Vagina (tissue), 2 donors: ENCODE data around the gene CCDC160. TPM values are rescaled to one million over a fixed set of nuclear protein-coding genes. Genes with fewer than 3 reads are reported as not detected.
"Not testable (repeated sequence)": the region's sequence is repeated elsewhere in the genome, so short reads cannot be mapped to it uniquely, and the experiment has no call there.

Experiments used
- DNase-seq, 2 donors: peaks; one replicate each; pipeline ENCODE4 v3.0.0-alpha.2; 2017; ENCODE audit errors: extremely low spot score in 2 of 2
- H3K27ac ChIP-seq: fragments of 200-600 bp; sonication (generic); one replicate; pipeline ENCODE4 v1.5.1; 2019
- H3K27me3 ChIP-seq: fragments of 200-600 bp; sonication (generic); one replicate; pipeline ENCODE4 v1.5.1; 2019
- H3K36me3 ChIP-seq, 2 donors: fragments of 200-600 bp; sonication (generic); one replicate each; pipeline ENCODE4 v1.5.1; 2017 to 2019
- H3K4me1 ChIP-seq: fragments of 200-600 bp; sonication (generic); one replicate; pipeline ENCODE4 v1.5.1; 2019
- H3K4me3 ChIP-seq, 2 donors: fragments of 200-600 bp; sonication (generic); 1 replicate in 1 of 2; 2 replicates in 1 of 2; pipeline ENCODE4 v1.5.1; 2016 to 2019
- H3K9me3 ChIP-seq: fragments of 200-600 bp; sonication (generic); one replicate; pipeline ENCODE4 v1.5.1; 2019
- POLR2A ChIP-seq, 2 donors: fragments of 450-650 bp; IDR thresholded peaks; one replicate each; pipeline ENCODE4 v1.6.1; 2017; ENCODE audit warnings: antibody characterized with exemption in 2 of 2, mild to moderate bottlenecking in 2 of 2, moderate library complexity in 2 of 2
- POLR2AphosphoS5 ChIP-seq, 2 donors: sonication (generic); formaldehyde crosslinking; IDR thresholded peaks; one replicate each; pipeline ENCODE4 v1.9.0; 2017; ENCODE audit warnings: antibody characterized with exemption in 2 of 2, mild to moderate bottlenecking in 2 of 2, low read depth in 1 of 2; ENCODE audit not compliant: insufficient read depth in 1 of 2
- intact Hi-C: fragments of 100-400 bp; cut with DNase I; formaldehyde crosslinking; loops from one replicate; pipeline ENCODE4 v1.15.1; 2023
- total RNA-seq: library from RNA; depleted of rRNA; stranded (reverse); fragments of >200 nt; gene quantifications from one replicate; pipeline ENCODE4 v1.2.3, GENCODE V29; 2016
- TF ChIP-seq, protein P1 (sequence below), 3 experiments: fragments of 450-650 bp in 2 of 3; fragments of 200-600 bp in 1 of 3; sonication (generic) in 1 of 3; IDR thresholded peaks; one replicate each; pipeline ENCODE4 v1.5.1; 2017 to 2019; ENCODE audit warnings: antibody characterized with exemption in 3 of 3, mild to moderate bottlenecking in 2 of 3, moderate library complexity in 2 of 3

CCDC160 gene
- total RNA-seq, 1 donor from 2014 or later: not detected

DNA sequence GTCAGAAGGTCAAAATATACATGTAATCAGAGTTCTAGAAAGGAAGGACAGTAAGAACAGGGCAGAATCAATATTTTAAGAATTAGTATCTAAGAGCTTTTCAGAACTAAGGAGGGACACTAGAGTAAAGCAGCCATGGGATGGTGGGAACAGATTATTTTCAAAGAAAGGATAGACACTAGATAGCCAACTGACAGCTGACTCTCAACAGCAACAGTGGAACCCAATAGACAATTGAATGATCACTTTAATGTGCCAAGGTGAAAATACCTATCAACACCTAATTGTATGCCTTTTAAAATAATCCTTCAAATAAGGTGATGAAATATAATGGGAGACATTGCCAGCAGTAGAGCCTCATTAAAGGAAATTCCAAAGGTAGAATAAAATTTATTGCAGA lies 26.5 kb upstream of the CCDC160 start:
- H3K27me3 ChIP-seq: no peaks in the 10 kb centered on the region
- H3K9me3 ChIP-seq: peaks cover 5% of the 10 kb centered on the region
- no peaks in the 10 kb centered on the region for H3K36me3 ChIP-seq
- TF ChIP-seq, protein P1, sequence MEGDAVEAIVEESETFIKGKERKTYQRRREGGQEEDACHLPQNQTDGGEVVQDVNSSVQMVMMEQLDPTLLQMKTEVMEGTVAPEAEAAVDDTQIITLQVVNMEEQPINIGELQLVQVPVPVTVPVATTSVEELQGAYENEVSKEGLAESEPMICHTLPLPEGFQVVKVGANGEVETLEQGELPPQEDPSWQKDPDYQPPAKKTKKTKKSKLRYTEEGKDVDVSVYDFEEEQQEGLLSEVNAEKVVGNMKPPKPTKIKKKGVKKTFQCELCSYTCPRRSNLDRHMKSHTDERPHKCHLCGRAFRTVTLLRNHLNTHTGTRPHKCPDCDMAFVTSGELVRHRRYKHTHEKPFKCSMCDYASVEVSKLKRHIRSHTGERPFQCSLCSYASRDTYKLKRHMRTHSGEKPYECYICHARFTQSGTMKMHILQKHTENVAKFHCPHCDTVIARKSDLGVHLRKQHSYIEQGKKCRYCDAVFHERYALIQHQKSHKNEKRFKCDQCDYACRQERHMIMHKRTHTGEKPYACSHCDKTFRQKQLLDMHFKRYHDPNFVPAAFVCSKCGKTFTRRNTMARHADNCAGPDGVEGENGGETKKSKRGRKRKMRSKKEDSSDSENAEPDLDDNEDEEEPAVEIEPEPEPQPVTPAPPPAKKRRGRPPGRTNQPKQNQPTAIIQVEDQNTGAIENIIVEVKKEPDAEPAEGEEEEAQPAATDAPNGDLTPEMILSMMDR (IDR thresholded peaks at IDR 0.05): no peak
- TF ChIP-seq POLR2A (IDR thresholded peaks at IDR 0.05) (no peak), POLR2AphosphoS5 (IDR thresholded peaks at IDR 0.05; ENCODE audit: insufficient read depth in 1 of 2, low read depth in 1 of 2) (no peak)
- H3K4me1 ChIP-seq: no peaks in the 10 kb centered on the region
- intact Hi-C loops: no loop called here
- H3K27ac ChIP-seq: no peak overlapping the region
- DNase-seq: no peak
- H3K4me3 ChIP-seq: no peak overlapping the region

DNA sequence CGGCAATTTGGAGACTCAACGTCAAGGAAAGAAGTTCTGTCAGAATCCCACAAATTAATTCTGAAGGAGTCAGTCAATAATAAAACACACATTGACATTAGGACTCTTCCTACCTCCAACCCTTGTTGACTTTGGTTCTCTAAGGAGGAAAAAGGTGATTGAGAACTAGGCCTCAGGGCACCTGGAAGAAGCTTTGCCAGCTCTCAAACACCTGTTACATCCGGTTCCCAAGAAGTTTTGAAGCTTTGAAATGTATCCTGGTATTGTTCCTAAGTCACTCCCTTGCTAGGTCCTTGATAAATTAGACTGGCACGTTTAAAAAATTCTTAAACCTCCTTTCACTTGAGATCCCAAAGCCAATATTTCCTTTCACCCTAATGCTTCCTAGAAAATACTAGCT lies 1.7 kb upstream of the CCDC160 start:
- intact Hi-C loops: no loop called here
- Histone ChIP-seq H3K4me3 (no peak overlapping the region), H3K4me1 (peaks cover 8% of the 10 kb centered on the region), H3K27me3 (no peaks in the 10 kb centered on the region), H3K9me3 (no peaks in the 10 kb centered on the region), H3K36me3 (no peaks in the 10 kb centered on the region), H3K27ac (no peak overlapping the region)
- no peak for DNase-seq
- no peak for TF ChIP-seq POLR2AphosphoS5 (IDR thresholded peaks at IDR 0.05; ENCODE audit: insufficient read depth in 1 of 2, low read depth in 1 of 2)
- no peak for TF ChIP-seq POLR2A (IDR thresholded peaks at IDR 0.05)
- TF ChIP-seq, protein P1 (IDR thresholded peaks at IDR 0.05): no peak

DNA sequence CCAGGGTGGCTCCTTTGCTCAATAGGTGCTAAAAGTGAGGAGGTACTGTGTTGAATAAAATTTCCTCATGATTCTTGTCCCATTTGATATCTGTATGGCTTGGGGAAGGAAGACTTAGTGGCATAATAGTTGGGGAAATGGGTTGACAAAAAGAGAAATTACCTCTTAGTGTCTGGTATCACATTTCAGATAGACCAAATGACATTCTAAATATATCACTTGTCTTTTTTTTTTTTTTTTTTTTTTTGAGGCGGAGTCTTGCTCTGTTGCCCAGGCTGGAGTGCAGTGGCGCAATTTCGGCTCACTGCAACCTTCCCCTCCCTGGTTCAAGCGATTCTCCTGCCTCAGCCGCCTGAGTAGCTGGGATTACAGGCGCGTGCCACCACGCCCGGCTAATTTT lies 1.2 kb downstream of the CCDC160 start:
- H3K4me1 ChIP-seq, H3K4me3 ChIP-seq, H3K9me3 ChIP-seq, H3K27ac ChIP-seq, H3K27me3 ChIP-seq, intact Hi-C loops, DNase-seq, H3K36me3 ChIP-seq: not testable (repeated sequence)

DNA sequence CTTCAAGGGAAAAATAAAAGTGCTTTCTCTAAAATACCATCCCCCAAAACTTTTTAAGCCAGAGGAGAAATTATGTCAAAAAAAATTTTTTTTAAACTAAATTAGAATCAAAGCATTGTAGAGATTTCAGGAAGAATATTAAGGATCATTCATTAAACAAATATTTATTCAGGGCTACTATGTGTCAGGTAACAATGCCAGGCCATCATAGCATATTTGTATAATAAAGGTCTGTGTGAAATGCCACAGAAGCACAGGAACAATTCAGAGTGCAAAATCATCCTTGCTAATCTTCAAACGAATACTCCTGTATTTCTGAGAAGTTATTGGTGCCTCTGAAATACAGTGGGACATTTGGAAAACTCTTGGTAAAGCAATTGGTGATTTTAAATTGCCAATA lies 2.0 kb downstream of the CCDC160 start:
- intact Hi-C loops: no loop called here
- H3K9me3 ChIP-seq: no peaks in the 10 kb centered on the region

DNA sequence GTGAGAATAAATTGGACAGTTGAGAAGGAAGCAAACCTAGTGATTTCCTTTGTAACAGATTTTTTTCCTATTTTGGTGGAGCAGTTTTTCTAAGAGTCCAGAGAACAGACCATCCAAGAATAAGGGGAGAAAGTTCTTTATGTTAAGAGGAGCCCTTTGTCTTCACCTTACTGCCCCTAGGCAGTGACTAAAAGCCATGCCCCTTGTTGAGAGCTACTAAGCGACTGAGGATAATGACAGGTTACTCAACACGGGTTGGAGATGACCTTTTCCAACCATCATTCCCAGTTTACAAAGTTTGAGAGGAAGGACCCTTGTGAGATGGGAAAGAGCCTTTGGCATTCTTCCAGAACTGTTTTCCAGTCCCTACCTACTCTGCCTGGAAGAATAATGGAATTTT lies 3.2 kb downstream of the CCDC160 start:
- intact Hi-C loops: no loop called here
- H3K9me3 ChIP-seq: no peaks in the 10 kb centered on the region
- no peak for DNase-seq
- TF ChIP-seq, protein P1 (IDR thresholded peaks at IDR 0.05): no peak
- TF ChIP-seq POLR2A (IDR thresholded peaks at IDR 0.05): no peak
- no peak for TF ChIP-seq POLR2AphosphoS5 (IDR thresholded peaks at IDR 0.05; ENCODE audit: insufficient read depth in 1 of 2, low read depth in 1 of 2)
- no peak overlapping the region for H3K4me3 ChIP-seq
- no peak overlapping the region for H3K27ac ChIP-seq
- no peaks in the 10 kb centered on the region for H3K27me3 ChIP-seq
- no peaks in the 10 kb centered on the region for H3K36me3 ChIP-seq
- H3K4me1 ChIP-seq: peaks cover 8% of the 10 kb centered on the region

More for the DNA sequence above, 2.0 kb downstream of the CCDC160 start:
- Histone ChIP-seq H3K27ac (no peak overlapping the region), H3K4me3 (no peak overlapping the region), H3K36me3 (no peaks in the 10 kb centered on the region), H3K27me3 (no peaks in the 10 kb centered on the region), H3K4me1 (peaks cover 8% of the 10 kb centered on the region)
- TF ChIP-seq, protein P1 (IDR thresholded peaks at IDR 0.05): no peak
- TF ChIP-seq POLR2A (IDR thresholded peaks at IDR 0.05) (no peak), POLR2AphosphoS5 (IDR thresholded peaks at IDR 0.05; ENCODE audit: insufficient read depth in 1 of 2, low read depth in 1 of 2) (no peak)
- no peak for DNase-seq
